C4-2B (cell line): ENCODE data around the gene NCOA4.
A peak's percentile ranks its signal among the peaks of the same experiment; 100 is the strongest.
"Not testable (repeated sequence)": the region's sequence is repeated elsewhere in the genome, so short reads cannot be mapped to it uniquely, and the experiment has no call there.

Source experiments
- H3K27ac ChIP-seq: fragments of 450-650 bp; 2 replicates; pipeline ENCODE4 v1.5.1; 2017
- ZFX ChIP-seq: fragments of 450-650 bp; IDR thresholded peaks from 2 replicates; pipeline ENCODE4 v1.6.1; 2017
- TF ChIP-seq, protein P1 (sequence below): fragments of 450-650 bp; conservative IDR thresholded peaks from 2 replicates; pipeline ENCODE4 v1.5.1; 2017; ENCODE audit warnings: mild to moderate bottlenecking

NCOA4 gene

DNA sequence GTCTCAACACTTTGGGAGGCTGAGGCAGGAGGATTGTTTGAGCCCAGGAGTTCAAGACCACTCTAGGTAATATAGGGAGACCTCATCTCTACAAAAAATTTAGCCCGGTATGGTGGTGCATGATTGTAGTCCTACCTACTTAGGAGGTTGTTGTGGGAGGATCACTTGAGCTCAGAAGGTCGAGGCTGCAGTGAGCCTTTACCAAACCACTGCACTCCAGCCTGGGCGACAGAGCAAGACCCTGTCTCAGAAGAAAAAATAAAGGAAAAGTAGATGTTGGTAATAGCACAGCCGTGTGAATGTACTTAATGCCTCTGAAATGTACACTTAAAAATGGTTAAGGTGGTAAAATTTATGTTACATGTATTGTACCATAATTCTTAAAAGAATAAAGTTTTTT is 32.9 kb downstream of the NCOA4 start:
- TF ChIP-seq, protein P1, sequence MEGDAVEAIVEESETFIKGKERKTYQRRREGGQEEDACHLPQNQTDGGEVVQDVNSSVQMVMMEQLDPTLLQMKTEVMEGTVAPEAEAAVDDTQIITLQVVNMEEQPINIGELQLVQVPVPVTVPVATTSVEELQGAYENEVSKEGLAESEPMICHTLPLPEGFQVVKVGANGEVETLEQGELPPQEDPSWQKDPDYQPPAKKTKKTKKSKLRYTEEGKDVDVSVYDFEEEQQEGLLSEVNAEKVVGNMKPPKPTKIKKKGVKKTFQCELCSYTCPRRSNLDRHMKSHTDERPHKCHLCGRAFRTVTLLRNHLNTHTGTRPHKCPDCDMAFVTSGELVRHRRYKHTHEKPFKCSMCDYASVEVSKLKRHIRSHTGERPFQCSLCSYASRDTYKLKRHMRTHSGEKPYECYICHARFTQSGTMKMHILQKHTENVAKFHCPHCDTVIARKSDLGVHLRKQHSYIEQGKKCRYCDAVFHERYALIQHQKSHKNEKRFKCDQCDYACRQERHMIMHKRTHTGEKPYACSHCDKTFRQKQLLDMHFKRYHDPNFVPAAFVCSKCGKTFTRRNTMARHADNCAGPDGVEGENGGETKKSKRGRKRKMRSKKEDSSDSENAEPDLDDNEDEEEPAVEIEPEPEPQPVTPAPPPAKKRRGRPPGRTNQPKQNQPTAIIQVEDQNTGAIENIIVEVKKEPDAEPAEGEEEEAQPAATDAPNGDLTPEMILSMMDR = no peak
- TF ChIP-seq ZFX = no peak
- no peak overlapping the region for H3K27ac ChIP-seq

DNA sequence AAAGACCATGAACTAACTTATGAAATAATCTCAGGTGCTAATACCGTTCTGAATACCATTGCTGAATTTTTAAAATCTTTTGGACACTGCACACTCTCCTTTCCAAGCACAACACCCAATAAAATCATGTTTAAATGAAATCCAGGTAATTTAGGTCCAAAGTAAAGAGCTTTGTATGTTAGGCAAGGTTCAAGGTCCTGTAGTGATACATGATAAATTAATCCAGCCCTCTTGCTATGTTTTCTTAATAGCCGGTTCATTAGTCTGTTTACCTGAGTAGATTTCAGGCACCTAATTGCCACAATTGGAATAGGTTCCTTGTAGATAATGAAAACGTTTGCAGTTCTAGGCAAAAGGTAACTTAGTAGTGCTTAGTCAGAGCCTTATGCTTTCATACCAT is 44.8 kb downstream of the NCOA4 start:
- not testable (repeated sequence) for H3K27ac ChIP-seq

GRCh38 chr10:45984473-45984872 is 46.0 kb downstream of the NCOA4 start:
- not testable (repeated sequence) for H3K27ac ChIP-seq

GRCh38 chr10:45983538-45984186 is 46.8 kb downstream of the NCOA4 start:
- H3K27ac ChIP-seq = not testable (repeated sequence)
- TF ChIP-seq, protein P1 = peak; percentile 42

- not testable (repeated sequence) for H3K27ac ChIP-seq
Observed at GRCh38 chr10:45981367-45981766, 49.1 kb downstream of the NCOA4 start.

- not testable (repeated sequence) for H3K27ac ChIP-seq
Observed at GRCh38 chr10:45978554-45978953, 51.9 kb downstream of the NCOA4 start.

- not testable (repeated sequence) for H3K27ac ChIP-seq
Observed at GRCh38 chr10:45974041-45974440, 56.4 kb downstream of the NCOA4 start.

GRCh38 chr10:45972813-45973169 is 57.6 kb downstream of the NCOA4 start:
- peak overlapping the region; percentile 70 for H3K27ac ChIP-seq

- H3K27ac ChIP-seq = peak within 1 kb of the TSS; percentile 70
- TF ChIP-seq ZFX = peak; percentile 31; the same call in 1 of the 2 replicates
Observed at GRCh38 chr10:45972106-45972812, 58.2 kb downstream of the NCOA4 start, which contains the start of gene TIMM23. Gene TIMM23 (plus strand): TSS chr10:45972489. CDS start chr10:45972625, 136 bp downstream.

- H3K27ac ChIP-seq = peak overlapping the region; percentile 70
- TF ChIP-seq, protein P1 = 0 out of 2 replicates have a peak, but pooled peaks have one; percentile 2
Observed at GRCh38 chr10:45971742-45972105, 58.7 kb downstream of the NCOA4 start.

- not testable (repeated sequence) for H3K27ac ChIP-seq
Observed at GRCh38 chr10:45971019-45971418, 59.4 kb downstream of the NCOA4 start.

- H3K27ac ChIP-seq = not testable (repeated sequence)
Observed at GRCh38 chr10:45962686-45963452, 67.6 kb downstream of the NCOA4 start.

DNA sequence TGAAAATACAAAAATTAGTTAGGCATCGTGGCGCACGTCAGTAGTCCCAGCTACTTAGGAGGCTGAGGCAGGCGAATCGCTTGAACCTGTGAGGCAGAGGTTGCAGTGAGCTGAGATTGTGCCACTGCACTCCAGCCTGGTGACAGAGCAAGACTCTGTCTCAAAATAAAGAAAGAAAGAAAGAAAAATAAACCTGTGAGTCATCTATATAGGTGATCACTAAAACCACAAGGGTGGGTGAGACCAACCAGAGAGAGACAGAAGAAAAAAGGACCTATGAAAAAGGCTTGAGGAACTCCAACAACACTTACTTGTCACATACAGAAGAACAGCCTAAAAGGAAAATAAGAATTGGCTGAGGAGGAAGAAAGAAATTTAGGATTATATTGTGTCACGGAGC is 72.5 kb downstream of the NCOA4 start:
- not testable (repeated sequence) for H3K27ac ChIP-seq

DNA sequence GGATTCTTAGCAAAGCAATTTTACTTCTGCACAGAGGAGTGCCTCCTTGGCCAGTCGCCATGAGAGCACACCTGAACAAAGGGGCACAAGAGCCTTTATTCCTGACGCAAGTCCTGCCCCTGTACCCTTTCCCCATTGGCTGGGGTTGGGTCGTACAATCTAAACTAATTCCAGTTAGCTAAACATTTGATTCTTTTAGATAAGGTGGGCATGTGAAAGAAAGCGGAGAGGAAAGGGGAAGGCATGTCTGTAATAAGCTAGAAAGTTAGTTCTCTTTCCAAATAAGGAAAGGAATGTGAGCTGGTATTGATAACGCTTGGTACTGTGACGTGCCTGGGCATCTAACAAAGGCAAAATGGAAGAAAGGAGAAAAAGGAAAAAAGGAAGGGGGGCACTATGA is 73.8 kb downstream of the NCOA4 start:
- H3K27ac ChIP-seq = not testable (repeated sequence)
